ENCODE data around the gene OR4D1.
A peak's percentile ranks its signal among the peaks of the same experiment; 100 is the strongest.
"Not testable (repeated sequence)": the region's sequence is repeated elsewhere in the genome, so short reads cannot be mapped to it uniquely, and the experiment has no call there.

Gene OR4D1

GRCh38 chr17:58147930-58148434, at the start of gene OR4D1:
TSS of gene OR4D1 (plus strand) at chr17:58148384. CDS start at chr17:58155154, 6,770 bp downstream.
- no peak for DNase-seq

GRCh38 chr17:58100506-58100905, 47.7 kb upstream of the OR4D1 start:
- no peak for DNase-seq

- DNase-seq: not testable (repeated sequence)
These were observed 46.3 kb upstream of the OR4D1 start for GRCh38 chr17:58101898-58102297.

GRCh38 chr17:58105093-58105492, 43.1 kb upstream of the OR4D1 start:
- no peak for DNase-seq

GRCh38 chr17:58107306-58107705, 40.9 kb upstream of the OR4D1 start:
- DNase-seq: no peak

- DNase-seq: no peak
These were observed 39.0 kb upstream of the OR4D1 start for GRCh38 chr17:58109197-58109596.

GRCh38 chr17:58110012-58110411, 38.2 kb upstream of the OR4D1 start:
- no peak for DNase-seq

GRCh38 chr17:58111676-58112075, 36.5 kb upstream of the OR4D1 start:
- no peak for DNase-seq

- peak; percentile 79 for DNase-seq
These were observed 35.1 kb upstream of the OR4D1 start for GRCh38 chr17:58112970-58113631.

GRCh38 chr17:58113947-58114346, 34.2 kb upstream of the OR4D1 start:
- no peak for DNase-seq

GRCh38 chr17:58117382-58117781, 30.8 kb upstream of the OR4D1 start:
- no peak for DNase-seq

GRCh38 chr17:58119491-58119890, 28.7 kb upstream of the OR4D1 start:
- no peak for DNase-seq

GRCh38 chr17:58120195-58120822, 27.9 kb upstream of the OR4D1 start:
- peak; percentile 66 for DNase-seq

GRCh38 chr17:58121925-58122324, 26.3 kb upstream of the OR4D1 start:
- DNase-seq: peak; percentile 60

GRCh38 chr17:58127846-58128245, 20.3 kb upstream of the OR4D1 start:
- DNase-seq: no peak

- DNase-seq: not testable (repeated sequence)
These were observed 15.5 kb upstream of the OR4D1 start for GRCh38 chr17:58132697-58133096.

- DNase-seq: no peak
These were observed 11.4 kb upstream of the OR4D1 start for GRCh38 chr17:58136669-58137279.

GRCh38 chr17:58141505-58141904, 6.7 kb upstream of the OR4D1 start:
- DNase-seq: no peak

GRCh38 chr17:58143335-58143734, 4.8 kb upstream of the OR4D1 start:
- DNase-seq: not testable (repeated sequence)

- no peak for DNase-seq
These were observed 3.4 kb upstream of the OR4D1 start for GRCh38 chr17:58144801-58145200.

GRCh38 chr17:58148609-58149008, 425 bp downstream of the OR4D1 start:
- DNase-seq: no peak

- DNase-seq: no peak
These were observed 2.2 kb downstream of the OR4D1 start for GRCh38 chr17:58150394-58150793.

- DNase-seq: peak; percentile 77
These were observed 4.9 kb downstream of the OR4D1 start for GRCh38 chr17:58153046-58153445.

GRCh38 chr17:58153671-58154070, 5.5 kb downstream of the OR4D1 start:
- DNase-seq: peak; percentile 21
